Activated CD4-positive, alpha-beta T cell treated with anti-CD3 and anti-CD28 coated beads, Interleukin-2, amount 10 ng/mL, durations not matched to agents 7 days and 5 days (primary cell): ENCODE measurements around the gene SIRT7. TPM values are rescaled to one million over a fixed set of nuclear protein-coding genes. Genes with fewer than 3 reads are reported as not detected.

Source experiments
- CTCF ChIA-PET: fragments of 350-600 bp; sonication (Branson Sonifier 250); formaldehyde crosslinking; loops from one replicate; lab custom pipeline; 2021; ENCODE audit warnings: antibody characterized with exemption; lab: Charles Lee
- POLR2A ChIA-PET: fragments of 350-600 bp; sonication (Branson Sonifier 250); formaldehyde crosslinking; loops from one replicate; lab custom pipeline; 2021; ENCODE audit warnings: antibody characterized with exemption; lab: Charles Lee
- DNase-seq: peaks from one replicate; pipeline ENCODE4 v3.0.0-alpha.2; 2020
- H3K27ac Mint-ChIP-seq: one replicate; pipeline ENCODE4 v1.8.0; 2021; ENCODE audit warnings: mild to moderate bottlenecking, moderate library complexity, mixed read lengths
- H3K27me3 Mint-ChIP-seq: one replicate; pipeline ENCODE4 v1.8.0; 2021; ENCODE audit warnings: mixed read lengths
- H3K36me3 Mint-ChIP-seq: one replicate; pipeline ENCODE4 v1.8.0; 2021; ENCODE audit warnings: low read depth, mixed read lengths
- H3K4me1 Mint-ChIP-seq: one replicate; pipeline ENCODE4 v1.8.0; 2021; ENCODE audit warnings: mixed read lengths
- H3K4me3 Mint-ChIP-seq: one replicate; pipeline ENCODE4 v1.8.0; 2021; ENCODE audit warnings: mild to moderate bottlenecking, moderate library complexity, mixed read lengths
- H3K9me3 Mint-ChIP-seq: one replicate; pipeline ENCODE4 v1.8.0; 2021; ENCODE audit warnings: mixed read lengths
- total RNA-seq, 2 experiments: library from RNA; stranded (reverse); gene quantifications; one replicate each; pipeline ENCODE4 v1.2.3, GENCODE V29; 2021

Gene SIRT7
- total RNA-seq, 2 experiments from 2014 or later: 55.6 to 71.2 TPM

- ChIA-PET POLR2A (no interaction called here), CTCF (interaction anchor here (0.9 kb wide), 1 partner anchor 96 kb away, joined by 3 read pairs; no protein-coding TSS in a partner anchor)
- peaks cover 49% of the 10 kb centered on the region for H3K4me1 Mint-ChIP-seq
- H3K4me3 Mint-ChIP-seq: peak overlapping the region; percentile 68
- peaks cover 36% of the 10 kb centered on the region for H3K36me3 Mint-ChIP-seq
- H3K27me3 Mint-ChIP-seq: no peaks in the 10 kb centered on the region
- no peak for DNase-seq
- H3K9me3 Mint-ChIP-seq: no peaks in the 10 kb centered on the region
- H3K27ac Mint-ChIP-seq: peak overlapping the region; percentile 81
These were observed 54.8 kb downstream of the SIRT7 start for GRCh38 chr17:81863123-81863675.

Other genes with a start within 250 kb of the SIRT7 start
- 10 to 100 TPM; 35.4 to 42.1 TPM for gene ARL16, start 234.4 kb downstream of the SIRT7 start, total RNA-seq
- gene HGS, start 234.2 kb downstream of the SIRT7 start, total RNA-seq: 100 to 1,000 TPM; 121 to 128 TPM
- 10 to 100 TPM; 52.7 to 62.3 TPM for gene MRPL12, start 214.8 kb downstream of the SIRT7 start, total RNA-seq
- 10 to 100 TPM; 29.2 to 32.4 TPM for gene SLC25A10, start 205.9 kb downstream of the SIRT7 start, total RNA-seq
- not detected for gene GCGR, start 114.0 kb downstream of the SIRT7 start, total RNA-seq
- gene MCRIP1, start 84.9 kb downstream of the SIRT7 start, total RNA-seq: 10 to 100 TPM; 45.7 to 47.8 TPM
- gene PPP1R27, start 83.1 kb downstream of the SIRT7 start, total RNA-seq: not detected
- gene P4HB, start 57.6 kb downstream of the SIRT7 start, total RNA-seq: 100 to 1,000 TPM; 420 to 499 TPM
- gene ARHGDIA, start 46.8 kb downstream of the SIRT7 start, total RNA-seq: 100 to 1,000 TPM; 654 to 714 TPM
- gene ALYREF, start 26.6 kb downstream of the SIRT7 start, total RNA-seq: 100 to 1,000 TPM; 197 to 221 TPM
- 10 to 100 TPM; 83.2 to 96.8 TPM for gene ANAPC11, start 26.5 kb downstream of the SIRT7 start, total RNA-seq
- gene NPB, start 15.9 kb downstream of the SIRT7 start, total RNA-seq: under 1 TPM; 0.48 to 0.69 TPM
- 10 to 100 TPM; 37.6 to 39.0 TPM for gene PCYT2, start 6.8 kb downstream of the SIRT7 start, total RNA-seq
- gene MAFG, start 9.6 kb upstream of the SIRT7 start, total RNA-seq: 10 to 100 TPM; 15.8 to 20.2 TPM
- 10 to 100 TPM; 22.8 to 26.9 TPM for gene PYCR1, start 19.1 kb upstream of the SIRT7 start, total RNA-seq
- not detected for gene MYADML2, start 29.1 kb upstream of the SIRT7 start, total RNA-seq
- under 1 TPM; 0.23 to 0.55 TPM for gene NOTUM, start 43.0 kb upstream of the SIRT7 start, total RNA-seq
- gene ASPSCR1, start 59.5 kb upstream of the SIRT7 start, total RNA-seq: 10 to 100 TPM; 34.0 to 37.6 TPM
- 10 to 100 TPM; 57.3 to 73.0 TPM for gene CENPX, start 104.7 kb upstream of the SIRT7 start, total RNA-seq
- 10 to 100 TPM; 54.5 to 68.4 TPM for gene LRRC45, start 105.1 kb upstream of the SIRT7 start, total RNA-seq
- gene RAC3, start 113.5 kb upstream of the SIRT7 start, total RNA-seq: 10 to 100 TPM; 12.2 to 13.7 TPM
- 100 to 1,000 TPM; 140 to 144 TPM for gene DCXR, start 119.5 kb upstream of the SIRT7 start, total RNA-seq
- 10 to 100 TPM; 29.0 to 29.8 TPM for gene RFNG, start 133.6 kb upstream of the SIRT7 start, total RNA-seq
- gene GPS1, start 133.7 kb upstream of the SIRT7 start, total RNA-seq: 10 to 100 TPM; 78.5 to 92.1 TPM
- gene DUS1L, start 147.6 kb upstream of the SIRT7 start, total RNA-seq: 100 to 1,000 TPM; 113 to 127 TPM
- gene FASN, start 180.1 kb upstream of the SIRT7 start, total RNA-seq: 100 to 1,000 TPM; 138 to 139 TPM